Daoy (cell line): ENCODE measurements around the gene VAV1. TPM values are rescaled to one million over a fixed set of nuclear protein-coding genes. Genes with fewer than 3 reads are reported as not detected.
"Not testable (repeated sequence)": the region's sequence is repeated elsewhere in the genome, so short reads cannot be mapped to it uniquely, and the experiment has no call there.

Experiments
- DNase-seq: peaks from one replicate; pipeline ENCODE4 v3.0.0-alpha.2; 2015; ENCODE audit warnings: low read depth
- total RNA-seq: library from RNA; depleted of rRNA; stranded (reverse); fragments of >200 nt; shearing (Covaris generic); gene quantifications from 2 replicates; pipeline ENCODE4 v1.2.3, GENCODE V29; 2014

The VAV1 gene
- total RNA-seq, 1 experiment from 2014 or later: 0.40 TPM

DNA sequence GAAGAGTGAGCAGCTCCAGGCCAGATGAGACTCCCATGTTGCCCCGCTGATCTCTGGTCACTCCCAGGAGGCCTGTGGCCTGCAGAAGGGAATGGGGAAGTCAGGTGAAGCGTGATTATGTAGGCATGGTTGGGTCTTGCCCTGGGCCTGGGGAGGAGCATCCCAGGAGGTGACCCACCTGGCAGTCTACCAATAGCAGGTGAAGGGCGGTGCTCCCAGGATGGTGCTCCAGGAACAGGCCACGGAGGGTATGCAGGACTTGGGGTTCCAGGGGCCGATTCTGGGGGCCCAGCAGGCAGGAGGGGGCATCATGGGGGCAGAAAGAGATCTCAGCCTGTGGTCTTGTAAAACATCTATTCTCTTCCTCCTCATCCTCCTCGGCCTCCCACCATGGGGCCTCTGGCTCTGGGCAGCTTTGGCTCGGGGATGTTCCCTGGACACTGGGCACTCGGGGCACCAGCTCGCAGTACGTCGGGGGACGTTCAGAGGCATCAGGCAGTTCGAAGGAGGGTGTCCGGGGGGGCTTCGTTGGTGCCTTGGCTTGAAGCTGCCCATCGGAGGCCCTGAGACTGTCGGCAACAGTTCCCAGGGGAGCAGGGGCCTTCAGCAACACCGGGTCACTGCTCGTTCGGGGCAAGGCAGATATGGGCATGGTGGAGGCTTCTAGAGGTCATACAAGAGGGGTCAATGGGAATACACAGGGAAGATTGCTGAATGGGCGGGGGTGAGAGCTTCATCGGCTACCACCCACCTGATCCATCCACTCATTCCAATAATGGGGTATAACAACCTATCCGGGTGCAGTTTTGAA, 17.6 kb upstream of the VAV1 start:
- no peak for DNase-seq

DNA sequence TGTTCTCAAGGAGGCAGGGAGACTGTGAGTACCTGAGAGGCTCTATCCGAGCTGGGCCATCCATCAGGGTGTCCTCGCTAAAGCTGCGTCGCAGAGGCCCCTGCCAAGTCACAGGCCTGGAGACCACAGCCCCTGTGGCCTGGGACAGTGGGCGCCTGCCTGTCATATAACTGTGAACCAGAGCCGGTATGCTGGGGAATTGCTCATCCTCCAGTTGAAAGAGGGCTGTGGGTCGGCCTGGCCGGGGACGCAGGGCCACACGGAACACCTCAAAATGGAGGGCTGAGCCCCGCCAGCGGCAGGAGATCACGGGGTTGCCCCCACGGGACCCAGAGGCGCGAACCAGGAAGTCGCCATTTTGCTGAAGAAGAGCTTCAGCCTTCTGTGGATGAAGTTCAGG, 11.9 kb upstream of the VAV1 start:
- DNase-seq: no peak

GRCh38 chr19:6761053-6761676, 11.3 kb upstream of the VAV1 start:
- DNase-seq: no peak

DNA sequence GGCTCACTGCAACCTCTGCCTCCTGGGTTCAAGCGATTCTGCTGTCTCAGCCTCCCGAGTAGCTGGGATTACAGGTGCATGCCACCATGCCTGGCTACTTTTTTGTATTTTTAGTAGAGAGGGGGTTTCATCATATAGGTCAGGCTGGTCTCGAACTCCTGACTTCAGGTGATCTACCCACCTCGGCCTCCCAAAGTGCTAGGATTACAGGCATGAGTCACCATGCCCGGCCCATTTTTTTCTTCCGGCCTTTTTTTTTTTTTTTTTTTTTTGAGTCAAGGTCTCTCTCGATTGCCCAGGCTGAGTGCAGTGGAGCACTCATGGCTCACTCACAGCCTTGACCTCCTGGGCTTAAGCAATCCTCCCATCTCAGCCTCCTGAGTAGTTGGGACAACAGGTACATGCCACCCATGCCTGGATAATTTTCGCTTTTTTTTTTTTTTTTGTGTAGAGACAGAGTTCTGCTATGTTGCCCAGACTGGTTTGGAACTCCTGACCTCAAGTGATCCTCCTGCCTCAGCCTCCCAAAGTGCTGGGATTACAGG, 10.2 kb upstream of the VAV1 start:
- DNase-seq: peak; percentile 24

DNA sequence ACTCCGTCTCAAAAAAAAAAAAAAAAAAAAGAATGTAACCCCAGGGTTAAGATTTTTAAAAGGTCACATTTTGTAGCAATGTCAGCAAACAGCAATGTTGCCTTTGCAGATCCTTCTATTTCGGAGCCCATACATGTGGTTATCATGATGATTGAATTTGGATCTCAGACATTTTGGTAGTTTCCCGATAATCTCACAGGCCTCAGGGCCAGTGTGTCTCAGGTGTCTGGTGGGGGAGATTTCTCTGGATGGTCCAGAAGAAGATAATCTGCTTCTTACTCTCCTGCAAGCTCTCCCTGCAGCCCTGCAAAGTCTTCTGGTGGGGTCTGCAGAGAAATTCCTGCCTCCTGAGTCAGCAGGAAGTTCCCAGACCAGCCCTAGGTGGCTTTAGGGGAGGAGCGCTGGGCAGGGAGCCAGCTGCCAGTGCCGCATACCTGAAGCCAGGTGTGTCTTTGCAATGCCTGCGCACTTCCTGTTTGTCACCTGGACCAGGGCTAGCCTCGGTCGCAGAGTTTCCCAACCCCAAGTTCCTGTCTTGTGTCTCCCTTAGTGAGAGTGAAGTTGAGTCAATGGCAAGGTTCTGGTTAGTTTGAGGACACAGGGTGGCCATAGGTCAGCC, 6.7 kb upstream of the VAV1 start:
- peak; percentile 72 for DNase-seq

GRCh38 chr19:6766357-6767080, 6.0 kb upstream of the VAV1 start:
- peak; percentile 48 for DNase-seq

DNA sequence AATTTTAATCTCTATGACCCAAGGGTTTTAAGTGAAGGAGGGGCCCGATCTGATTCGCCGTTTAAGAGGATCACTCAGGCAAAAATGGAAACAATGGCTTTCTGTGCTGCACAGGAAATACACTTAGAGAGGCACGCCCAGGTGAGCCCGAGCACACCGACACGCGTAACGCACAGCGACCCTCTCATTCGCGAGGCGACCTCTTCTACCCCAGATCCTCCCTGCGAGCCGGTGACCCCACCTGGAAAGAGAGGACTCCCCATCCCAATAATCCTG, 5.5 kb upstream of the VAV1 start:
- DNase-seq: peak; percentile 27

- peak; percentile 75 for DNase-seq
These were observed 4.9 kb upstream of the VAV1 start, which contains the start of gene SH2D3A for GRCh38 chr19:6767357-6768235. Gene SH2D3A, minus strand, starts transcription at chr19:6767435. Its CDS starts 3,687 bp downstream, at chr19:6763748.

GRCh38 chr19:6768236-6768785, 4.2 kb upstream of the VAV1 start:
- DNase-seq: no peak

GRCh38 chr19:6769006-6769619, 3.4 kb upstream of the VAV1 start:
- peak; percentile 30 for DNase-seq

DNA sequence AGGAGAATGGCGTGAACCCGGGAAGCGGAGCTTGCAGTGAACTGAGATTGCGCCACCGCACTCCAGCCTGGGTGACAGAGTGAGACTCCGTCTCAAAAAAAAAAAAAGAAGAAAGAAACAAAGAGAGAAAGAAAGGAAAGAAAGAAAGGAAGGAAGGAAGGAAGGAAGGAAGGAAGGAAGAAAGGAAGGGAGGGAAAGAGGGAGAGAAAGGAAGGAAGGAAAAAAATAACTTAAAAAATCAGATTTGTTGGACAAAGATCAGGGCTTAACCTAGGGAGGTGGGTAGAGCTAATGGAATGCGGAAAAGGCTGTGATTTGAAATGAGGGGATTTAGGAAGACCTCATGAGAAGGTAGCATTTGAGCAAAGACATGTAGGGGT, 870 bp upstream of the VAV1 start:
- DNase-seq: not testable (repeated sequence)

DNA sequence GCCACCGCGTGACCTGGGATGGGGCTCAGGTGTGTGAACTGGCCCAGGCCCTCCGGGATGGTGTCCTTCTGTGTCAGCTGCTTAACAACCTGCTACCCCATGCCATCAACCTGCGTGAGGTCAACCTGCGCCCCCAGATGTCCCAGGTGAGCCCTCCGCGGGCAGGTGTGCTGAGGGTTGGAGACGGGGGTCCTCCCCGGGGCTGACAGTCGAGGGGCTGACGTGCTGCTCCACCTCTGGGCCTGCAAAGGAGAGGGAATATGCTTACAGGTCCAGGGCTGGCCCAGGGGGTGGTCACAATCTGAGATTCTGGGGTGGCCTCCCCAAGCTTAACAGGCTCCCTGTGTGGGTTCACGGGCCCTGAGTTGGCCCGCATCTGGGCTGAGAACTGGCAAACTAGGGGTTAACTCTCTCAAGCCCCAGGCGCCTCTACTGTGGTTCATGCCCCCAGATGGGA, 386 bp downstream of the VAV1 start:
- no peak for DNase-seq

DNA sequence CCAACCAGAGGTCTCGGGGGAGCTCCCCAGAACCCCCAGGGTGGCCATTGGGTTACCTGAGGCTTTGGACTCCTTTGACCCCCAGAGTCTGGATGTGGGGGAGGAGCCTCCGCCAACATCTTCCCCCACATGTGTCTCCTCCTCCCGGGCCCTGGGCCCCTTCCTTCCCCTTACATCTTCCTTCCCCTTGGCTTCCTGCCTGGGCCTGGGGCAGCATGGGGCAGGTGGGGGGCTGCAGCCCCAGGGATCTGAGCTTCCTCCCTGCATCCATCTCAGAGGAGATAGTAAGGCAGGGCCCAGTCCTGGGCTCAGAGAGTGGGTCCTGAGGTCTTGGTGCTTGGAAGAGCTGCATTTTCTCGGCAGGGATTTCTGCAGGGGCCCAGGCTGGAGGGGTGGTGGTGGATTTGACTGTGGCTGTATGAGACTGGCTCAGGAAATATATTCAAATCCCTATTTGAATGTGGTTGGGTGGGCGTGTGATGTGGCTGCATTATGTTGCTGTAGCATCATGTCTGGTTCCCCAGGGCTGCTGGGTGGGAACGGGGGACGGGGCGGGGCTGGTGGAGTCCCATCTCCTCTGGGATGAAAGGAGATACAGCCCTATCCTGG, 919 bp downstream of the VAV1 start:
- no peak for DNase-seq

GRCh38 chr19:6774821-6775707, 2.6 kb downstream of the VAV1 start:
- peak; percentile 44 for DNase-seq

GRCh38 chr19:6776045-6776444, 3.5 kb downstream of the VAV1 start:
- not testable (repeated sequence) for DNase-seq

- no peak for DNase-seq
These were observed 4.5 kb downstream of the VAV1 start for GRCh38 chr19:6776999-6777398.

DNA sequence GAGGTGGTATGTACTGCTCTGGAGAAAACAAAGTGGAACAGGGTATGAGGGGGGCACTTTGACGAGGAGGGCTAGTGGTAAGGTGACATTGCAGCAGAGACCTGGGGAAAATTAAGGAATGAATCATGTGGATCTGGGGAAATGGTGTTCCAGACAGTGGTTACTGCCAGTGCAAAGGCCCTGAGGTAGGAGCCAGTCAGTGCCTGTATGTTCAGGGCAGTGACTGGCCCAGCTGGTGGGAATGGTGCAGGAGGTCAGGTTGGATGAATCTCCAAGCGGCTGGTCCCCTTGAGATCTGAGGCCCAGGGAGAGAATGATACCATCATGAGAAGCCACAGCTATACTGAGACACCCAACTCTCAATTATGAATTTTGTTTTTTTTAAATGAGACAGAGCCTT, 4.9 kb downstream of the VAV1 start:
- DNase-seq: no peak

GRCh38 chr19:6778386-6778785, 5.9 kb downstream of the VAV1 start:
- DNase-seq: no peak

- peak; percentile 72 for DNase-seq
These were observed 6.7 kb downstream of the VAV1 start for GRCh38 chr19:6779206-6779605.
